CD14-positive monocyte (primary cell): ENCODE results near the gene ANKRD28. TPM values are rescaled to one million over a fixed set of nuclear protein-coding genes. Genes with fewer than 3 reads are reported as not detected.
A peak's percentile ranks its signal among the peaks of the same experiment; 100 is the strongest.

Experiments used
- DNase-seq, 3 donors: peaks; one replicate each; pipeline ENCODE4 v3.0.0-alpha.2; 2011 to 2022
- H2AFZ ChIP-seq: 2 replicates; pipeline ENCODE4 v1.6.0; 2012; ENCODE audit warnings: mild to moderate bottlenecking, low read depth, low read length, inconsistent platforms; ENCODE audit not compliant: insufficient read depth, poor library complexity, severe bottlenecking
- H3K27ac ChIP-seq, 2 donors: 1 replicate in 1 of 2; 2 replicates in 1 of 2; pipeline ENCODE4 v1.5.1; 2012 to 2013; ENCODE audit warnings: low read length in 2 of 2, control low read depth in 1 of 2, inconsistent platforms in 1 of 2, low read depth in 1 of 2, mild to moderate bottlenecking in 1 of 2
- H3K27me3 ChIP-seq, 2 donors: one replicate each; pipeline versions ENCODE4 v1.6.0 to v1.6.1; 2011 to 2013; ENCODE audit warnings: low read length in 2 of 2; ENCODE audit not compliant: control insufficient read depth in 2 of 2, insufficient read depth in 2 of 2
- H3K36me3 ChIP-seq, 2 donors: replicated peaks in 1 of 2; 1 replicate in 1 of 2; 2 replicates in 1 of 2; pipeline versions ENCODE4 v1.5.1 to v1.6.1; 2012 to 2013; ENCODE audit warnings: low read length in 2 of 2, control low read depth in 1 of 2, inconsistent platforms in 1 of 2, mild to moderate bottlenecking in 1 of 2; ENCODE audit not compliant: insufficient read depth in 2 of 2, control insufficient read depth in 1 of 2
- H3K4me1 ChIP-seq, 2 donors: 1 replicate in 1 of 2; 2 replicates in 1 of 2; pipeline versions ENCODE4 v1.5.1 to v1.6.1; 2012 to 2013; ENCODE audit warnings: low read length in 2 of 2, control low read depth in 1 of 2, inconsistent platforms in 1 of 2, mild to moderate bottlenecking in 1 of 2, moderate library complexity in 1 of 2; ENCODE audit not compliant: insufficient read depth in 2 of 2, control insufficient read depth in 1 of 2
- H3K4me2 ChIP-seq: replicated peaks from 2 replicates; pipeline ENCODE3; 2012; ENCODE audit warnings: low read length, moderate library complexity, mild to moderate bottlenecking; ENCODE audit not compliant: poor library complexity, severe bottlenecking; ENCODE audit errors: extremely low read depth
- H3K4me3 ChIP-seq, 3 experiments: fragments of 200-600 bp in 1 of 3; sonication (generic) in 1 of 3; replicated peaks in 1 of 3; 1 replicate in 2 of 3; 2 replicates in 1 of 3; pipeline ENCODE4 v1.5.1; 2011 to 2013; ENCODE audit warnings: low read length in 3 of 3, mild to moderate bottlenecking in 3 of 3, control low read depth in 2 of 3, low read depth in 2 of 3, inconsistent platforms in 1 of 3, moderate library complexity in 1 of 3
- H3K79me2 ChIP-seq: 2 replicates; pipeline ENCODE4 v1.6.0; 2012; ENCODE audit warnings: mild to moderate bottlenecking, control low read depth, inconsistent platforms, low read length, moderate library complexity; ENCODE audit not compliant: insufficient read depth
- H3K9ac ChIP-seq: 2 replicates; pipeline ENCODE4 v1.6.0; 2017; ENCODE audit warnings: low read length, mild to moderate bottlenecking; ENCODE audit not compliant: insufficient read depth, poor library complexity, severe bottlenecking
- H3K9me3 ChIP-seq, 2 donors: replicated peaks in 1 of 2; 1 replicate in 1 of 2; 2 replicates in 1 of 2; pipeline versions ENCODE4 v1.5.1 to v1.6.1; 2012 to 2013; ENCODE audit warnings: low read length in 2 of 2, control low read depth in 1 of 2; ENCODE audit not compliant: control insufficient read depth in 1 of 2, insufficient read depth in 1 of 2
- H4K20me1 ChIP-seq: 2 replicates; pipeline ENCODE4 v1.6.0; 2012; ENCODE audit warnings: mild to moderate bottlenecking, low read length, control low read depth, moderate library complexity; ENCODE audit not compliant: insufficient read depth
- H3K27ac Mint-ChIP-seq, 7 donors: one replicate each; pipeline ENCODE4 v1.8.0; 2020; ENCODE audit warnings: mild to moderate bottlenecking in 7 of 7, mixed read lengths in 7 of 7, moderate library complexity in 6 of 7, inconsistent platforms in 2 of 7
- H3K27me3 Mint-ChIP-seq, 3 donors: one replicate each; pipeline ENCODE4 v1.8.0; 2021 to 2022; ENCODE audit warnings: low read depth in 3 of 3, mild to moderate bottlenecking in 3 of 3, mixed read lengths in 3 of 3, moderate library complexity in 3 of 3, inconsistent platforms in 1 of 3
- H3K36me3 Mint-ChIP-seq, 2 donors: one replicate each; pipeline ENCODE4 v1.8.0; 2020; ENCODE audit warnings: mixed read lengths in 2 of 2, inconsistent platforms in 1 of 2, mild to moderate bottlenecking in 1 of 2
- H3K4me1 Mint-ChIP-seq: one replicate; pipeline ENCODE4 v1.8.0; 2020; ENCODE audit warnings: mild to moderate bottlenecking, mixed read lengths
- H3K4me3 Mint-ChIP-seq, 2 donors: one replicate each; pipeline ENCODE4 v1.8.0; 2020; ENCODE audit warnings: mild to moderate bottlenecking in 2 of 2, mixed read lengths in 2 of 2, moderate library complexity in 1 of 2
- H3K9me3 Mint-ChIP-seq, 7 donors: one replicate each; pipeline ENCODE4 v1.8.0; 2020 to 2022; ENCODE audit warnings: mixed read lengths in 7 of 7, mild to moderate bottlenecking in 6 of 7, moderate library complexity in 6 of 7, inconsistent platforms in 2 of 7
- CTCF ChIP-seq: fragments of 200-600 bp; IDR thresholded peaks from one replicate; pipeline ENCODE4 v1.8.0; 2022; ENCODE audit warnings: antibody characterized with exemption, mild to moderate bottlenecking
- WGBS: methylation state at CpG from one replicate; pipeline ENCODE4 v1.1.5; 2013; ENCODE audit warnings: missing lambda C conversion rate; ENCODE audit not compliant: insufficient coverage; 5-methylcytosine and 5-hydroxymethylcytosine counted together
- intact Hi-C, 2 donors: fragments of 100-400 bp; cut with micrococcal nuclease; formaldehyde crosslinking; loops; one replicate each; pipeline versions ENCODE4 v1.15.0 to v1.15.1; 2023
- polyA plus RNA-seq, 3 donors: library from polyadenylated mRNA; depleted of rRNA in 1 of 3; unstranded in 2 of 3; stranded (reverse) in 1 of 3; fragments of 300-500 nt in 2 of 3; fragments of >200 nt in 1 of 3; fragmentation: Illumina TruSeq in 2 of 3; gene quantifications; 1 replicate in 2 of 3; 2 replicates in 1 of 3; pipeline ENCODE4 v1.2.3, GENCODE V29; 2012 to 2021

Gene ANKRD28
- polyA plus RNA-seq, 3 donors, result 5.9 to 11.5 (median 7.9) TPM

- Mint-ChIP-seq H3K4me3 (peak overlapping the region in 1 of 2 donors; percentile 79), H3K9me3 (peaks cover 0 to 10% (median 4%) of the 10 kb centered on the region in 7 donors), H3K36me3 (peaks cover 30 to 41% of the 10 kb centered on the region in 2 donors), H3K27ac (peak overlapping the region in 2 of 7 donors; percentile 15 to 68), H3K27me3 (peaks cover 38 to 55% (median 40%) of the 10 kb centered on the region in 3 donors), H3K4me1 (peaks cover 17% of the 10 kb centered on the region)
- intact Hi-C loops, result no loop called here
- Histone ChIP-seq H3K4me2 (peak overlapping the region; percentile 18), H3K36me3 (peaks cover 0 to 10% of the 10 kb centered on the region in 2 donors), H3K27ac (no peak overlapping the region), H3K9me3 (no peaks in the 10 kb centered on the region), H3K9ac (no peak overlapping the region), H4K20me1 (no peaks in the 10 kb centered on the region), H3K4me1 (peaks cover 15 to 17% of the 10 kb centered on the region in 2 donors), H3K4me3 (no peak overlapping the region), H3K79me2 (no peaks in the 10 kb centered on the region), H2AFZ (no peak overlapping the region), H3K27me3 (peaks cover 5 to 6% of the 10 kb centered on the region in 2 donors)
- peak; percentile 31 to 49 (median 33) for DNase-seq
- WGBS, result 0% methylated on average over 2 of the region's 4 CpGs
- TF ChIP-seq CTCF, result no peak
Observed at GRCh38 chr3:15647611-15648167, 150.1 kb downstream of the ANKRD28 start.

DNA sequence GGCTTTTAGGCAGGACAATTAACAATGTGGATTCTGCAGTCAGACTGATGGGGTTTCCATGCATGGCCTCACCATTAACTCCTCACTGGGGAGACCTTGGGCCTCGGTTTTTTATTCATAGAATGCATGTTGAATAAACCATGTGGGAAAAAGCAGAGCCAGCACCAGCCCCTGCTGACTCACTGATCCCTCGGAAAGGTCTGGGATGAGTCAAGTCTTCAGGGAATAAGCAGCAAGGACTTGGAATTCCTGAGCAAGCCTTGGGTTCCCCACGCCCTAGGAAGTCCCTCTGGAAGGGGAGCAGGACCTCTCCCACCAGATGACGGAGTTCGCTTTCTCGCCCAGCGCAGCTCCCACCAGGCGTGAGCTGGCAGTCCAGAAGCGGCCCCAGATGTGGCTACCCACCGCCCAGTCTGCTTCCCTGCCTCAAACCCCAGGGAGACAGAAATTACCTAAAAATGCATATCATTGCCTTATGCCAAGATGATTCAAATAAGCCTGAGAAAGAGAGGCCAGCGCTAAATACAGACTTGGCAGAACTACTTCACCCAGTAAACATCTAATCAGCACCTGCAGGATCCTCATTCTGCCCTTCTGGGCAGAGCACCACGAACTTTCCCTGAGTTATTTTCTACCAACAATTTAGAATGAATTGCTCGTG, 150.8 kb downstream of the ANKRD28 start:
- H3K27ac ChIP-seq, result no peak overlapping the region
- peaks cover 33 to 45% of the 10 kb centered on the region in 2 donors for H3K36me3 Mint-ChIP-seq
- H2AFZ ChIP-seq, result no peak overlapping the region
- no peaks in the 10 kb centered on the region for H3K79me2 ChIP-seq
- no peaks in the 10 kb centered on the region for H3K9me3 ChIP-seq
- WGBS, result 78% methylated on average over 10 of the region's 13 CpGs
- peaks cover 17% of the 10 kb centered on the region for H3K4me1 Mint-ChIP-seq
- DNase-seq, result no peak
- peaks cover 0 to 10% of the 10 kb centered on the region in 2 donors for H3K36me3 ChIP-seq
- peaks cover 0 to 9% (median 5%) of the 10 kb centered on the region in 7 donors for H3K9me3 Mint-ChIP-seq
- peak overlapping the region in 1 of 2 donors; percentile 79 for H3K4me3 Mint-ChIP-seq
- no peak for TF ChIP-seq CTCF
- H3K4me1 ChIP-seq, result peaks cover 15 to 17% of the 10 kb centered on the region in 2 donors
- H3K27me3 Mint-ChIP-seq, result peaks cover 31 to 50% (median 40%) of the 10 kb centered on the region in 3 donors
- no peak overlapping the region for H3K9ac ChIP-seq
- no peaks in the 10 kb centered on the region for H4K20me1 ChIP-seq
- peaks cover 5 to 6% of the 10 kb centered on the region in 2 donors for H3K27me3 ChIP-seq
- H3K4me3 ChIP-seq, result no peak overlapping the region
- peak overlapping the region; percentile 18 for H3K4me2 ChIP-seq
- intact Hi-C loops, result no loop called here
- H3K27ac Mint-ChIP-seq, result peak overlapping the region in 1 of 7 donors; percentile 64
